ENCODE data around the gene LBX2. TPM values are rescaled to one million over a fixed set of nuclear protein-coding genes. Genes with fewer than 3 reads are reported as not detected.

The LBX2 gene
- total and polyA plus RNA-seq, 8 donors = 0.14 to 2.2 (median 0.77) TPM; not detected in 1

DNA sequence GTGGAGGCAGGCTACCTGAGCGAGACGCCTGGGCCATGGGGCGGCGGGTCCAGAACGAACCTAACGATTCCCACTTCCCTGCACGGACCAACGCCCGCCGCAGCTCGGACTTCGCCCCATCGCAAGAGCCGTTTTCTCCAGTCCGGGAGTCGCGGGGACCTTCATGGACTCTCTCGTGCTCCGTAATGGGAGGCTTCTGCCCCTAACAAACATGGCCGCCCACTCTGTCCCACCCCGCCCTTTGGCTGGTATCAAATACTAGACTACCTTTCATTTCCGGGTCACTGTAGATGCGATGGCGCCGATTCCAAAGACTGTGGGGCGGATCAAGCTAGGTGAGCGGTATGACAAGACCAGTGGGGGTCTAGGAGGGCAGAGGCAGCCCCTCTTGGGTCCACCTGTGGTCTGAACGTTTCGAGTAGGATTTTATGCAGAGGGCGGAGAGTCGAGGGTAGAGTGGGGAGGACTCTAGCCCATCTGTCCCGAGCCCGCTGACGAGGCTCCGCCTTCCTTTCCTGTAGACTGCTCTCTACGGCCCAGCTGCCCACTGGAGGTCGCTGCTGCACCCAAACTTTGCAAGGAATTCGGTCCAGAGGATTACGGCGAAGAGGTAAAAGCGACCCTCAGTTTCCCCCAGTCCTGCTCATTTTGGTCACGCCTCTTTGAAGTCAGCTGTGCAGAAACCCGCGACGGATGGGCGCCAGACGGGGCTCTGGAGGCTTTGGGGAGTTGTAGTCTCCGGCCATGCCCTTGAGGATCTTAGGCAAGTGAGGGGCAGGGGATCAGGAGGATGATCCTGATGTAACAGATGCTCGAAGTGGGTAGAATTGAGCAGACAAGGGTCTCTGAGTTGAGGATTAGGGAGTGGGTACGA lies 16.4 kb downstream of the LBX2 start, which contains the start of the genes CCDC142 and TTC31:
Gene CCDC142, minus strand, starts transcription at position 198 of the 874 bp plus-strand sequence. Its CDS starts 161 bp downstream, at position 37.
Gene TTC31, plus strand, starts transcription at position 281 of the 874 bp plus-strand sequence. Its CDS starts 15 bp downstream, at position 296.
- H3K4me3 ChIP-seq = peak within 1 kb of the TSS; percentile 84 to 96
- peak within 1 kb of the TSS; percentile 89 to 94 for H3K27ac ChIP-seq
- ATAC-seq = peak; percentile 97
- H3K4me1 ChIP-seq = peaks cover 19 to 44% of the 10 kb centered on the region in 2 donors
- H3K27me3 ChIP-seq = no peaks in the 10 kb centered on the region
- TF ChIP-seq, protein P1, sequence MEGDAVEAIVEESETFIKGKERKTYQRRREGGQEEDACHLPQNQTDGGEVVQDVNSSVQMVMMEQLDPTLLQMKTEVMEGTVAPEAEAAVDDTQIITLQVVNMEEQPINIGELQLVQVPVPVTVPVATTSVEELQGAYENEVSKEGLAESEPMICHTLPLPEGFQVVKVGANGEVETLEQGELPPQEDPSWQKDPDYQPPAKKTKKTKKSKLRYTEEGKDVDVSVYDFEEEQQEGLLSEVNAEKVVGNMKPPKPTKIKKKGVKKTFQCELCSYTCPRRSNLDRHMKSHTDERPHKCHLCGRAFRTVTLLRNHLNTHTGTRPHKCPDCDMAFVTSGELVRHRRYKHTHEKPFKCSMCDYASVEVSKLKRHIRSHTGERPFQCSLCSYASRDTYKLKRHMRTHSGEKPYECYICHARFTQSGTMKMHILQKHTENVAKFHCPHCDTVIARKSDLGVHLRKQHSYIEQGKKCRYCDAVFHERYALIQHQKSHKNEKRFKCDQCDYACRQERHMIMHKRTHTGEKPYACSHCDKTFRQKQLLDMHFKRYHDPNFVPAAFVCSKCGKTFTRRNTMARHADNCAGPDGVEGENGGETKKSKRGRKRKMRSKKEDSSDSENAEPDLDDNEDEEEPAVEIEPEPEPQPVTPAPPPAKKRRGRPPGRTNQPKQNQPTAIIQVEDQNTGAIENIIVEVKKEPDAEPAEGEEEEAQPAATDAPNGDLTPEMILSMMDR (IDR thresholded peaks at IDR 0.05) = peak; percentile 65 to 89
- peak; percentile 96 to 99 (median 96) for DNase-seq
- peaks cover 0 to 38% of the 10 kb centered on the region in 2 donors for H3K36me3 ChIP-seq
- no peaks in the 10 kb centered on the region for H3K9me3 ChIP-seq
- intact Hi-C loops (cut with DNase I) = loop anchor here in 1 of 2 donors (5.0 kb wide), 1 partner anchor 104 kb away; no protein-coding TSS in a partner anchor

- peaks cover 0 to 30% of the 10 kb centered on the region in 2 donors for H3K36me3 ChIP-seq
- no peaks in the 10 kb centered on the region for H3K9me3 ChIP-seq
- peaks cover 19 to 48% of the 10 kb centered on the region in 2 donors for H3K4me1 ChIP-seq
- peak overlapping the region; percentile 89 to 94 for H3K27ac ChIP-seq
- DNase-seq (peak in 2 of 4 donors; percentile 70 to 90), ATAC-seq (peak; percentile 57)
- intact Hi-C loops (cut with DNase I) = loop anchor here in 1 of 2 donors (5.0 kb wide), 1 partner anchor 105 kb away; no protein-coding TSS in a partner anchor
- TF ChIP-seq, protein P1 (IDR thresholded peaks at IDR 0.05) = no peak
- no peaks in the 10 kb centered on the region for H3K27me3 ChIP-seq
- peak overlapping the region; percentile 84 to 96 for H3K4me3 ChIP-seq
Measured at GRCh38 chr2:74481961-74482800, 17.2 kb downstream of the LBX2 start.

DNA sequence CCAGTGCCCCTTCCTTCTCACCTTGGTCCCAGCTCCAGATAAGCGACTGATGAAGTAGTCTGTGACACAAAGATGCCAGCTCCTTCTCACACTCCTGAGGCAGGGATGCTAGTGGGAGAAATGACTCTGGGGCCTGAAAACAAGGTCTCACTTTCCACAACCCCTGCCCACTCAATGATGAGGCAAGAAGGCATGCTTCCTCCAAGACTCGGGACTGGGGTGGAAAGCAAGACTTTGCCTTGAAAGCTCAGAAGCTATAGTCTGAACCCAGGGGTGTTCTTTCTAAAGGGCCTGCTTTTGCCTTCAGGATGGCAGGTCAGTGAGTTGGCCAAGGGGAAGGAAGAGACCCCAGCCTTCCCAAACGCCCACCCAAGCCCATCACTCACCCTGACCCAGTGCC lies 18.0 kb downstream of the LBX2 start:
- no peak for ATAC-seq
- Histone ChIP-seq H3K27ac (no peak overlapping the region), H3K4me3 (peak overlapping the region; percentile 84 to 96), H3K9me3 (no peaks in the 10 kb centered on the region), H3K36me3 (peaks cover 0 to 22% of the 10 kb centered on the region in 2 donors), H3K4me1 (peaks cover 26 to 55% of the 10 kb centered on the region in 2 donors), H3K27me3 (no peaks in the 10 kb centered on the region)
- no peak for DNase-seq
- TF ChIP-seq, protein P1 (IDR thresholded peaks at IDR 0.05) = no peak
- intact Hi-C loops (cut with DNase I) = loop anchor here in 1 of 2 donors (5.0 kb wide), 1 partner anchor 106 kb away; no protein-coding TSS in a partner anchor

DNA sequence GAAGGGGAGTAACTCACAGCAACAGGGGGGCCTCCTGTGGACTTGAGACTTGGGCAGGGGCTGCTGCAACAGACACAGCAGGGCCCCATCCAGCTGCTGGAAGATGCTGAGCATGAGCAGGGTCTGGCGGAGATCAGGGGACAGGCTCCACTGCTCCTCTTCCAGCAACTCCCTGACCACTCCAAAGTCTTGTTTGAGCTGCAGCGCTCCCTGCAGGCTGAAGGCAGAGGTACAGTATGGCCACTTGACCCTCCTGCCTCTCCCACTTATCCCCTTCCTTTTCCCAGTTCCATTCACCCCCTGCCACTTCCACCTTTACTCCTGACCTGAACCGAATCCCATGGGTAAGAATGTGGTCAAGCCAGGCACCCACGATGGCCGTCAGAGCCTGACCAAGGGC lies 24.5 kb downstream of the LBX2 start:
- peaks cover 0 to 31% of the 10 kb centered on the region in 2 donors for H3K36me3 ChIP-seq
- intact Hi-C loops (cut with DNase I) = no loop called here
- no peak overlapping the region for H3K27ac ChIP-seq
- peaks cover 15 to 40% of the 10 kb centered on the region in 2 donors for H3K4me1 ChIP-seq
- H3K27me3 ChIP-seq = no peaks in the 10 kb centered on the region
- no peaks in the 10 kb centered on the region for H3K9me3 ChIP-seq
- ATAC-seq (no peak), DNase-seq (peak in 1 of 4 donors; percentile 39)
- H3K4me3 ChIP-seq = no peak overlapping the region
- TF ChIP-seq, protein P1 (IDR thresholded peaks at IDR 0.05) = no peak
